Endothelial cell of umbilical vein (primary cell): Measurements from ENCODE around the gene ZDHHC14. TPM values are rescaled to one million over a fixed set of nuclear protein-coding genes. Genes with fewer than 3 reads are reported as not detected.

Source experiments
- BruUV-seq: library from RNA; stranded (reverse); fragments of 400-500 nt; replicated peaks from 2 replicates; lab custom pipeline; 2021; lab: Mats Ljungman, UMichigan
- CTCF ChIA-PET: fragments of 300-600, 350-600 bp; sonication (Branson Sonifier 250); formaldehyde crosslinking; loops from one replicate; lab custom pipeline; 2021; ENCODE audit warnings: antibody characterized with exemption, inconsistent platforms; lab: Charles Lee
- POLR2A ChIA-PET: fragments of 300-600, 350-600 bp; sonication (Branson Sonifier 250); formaldehyde crosslinking; loops from one replicate; lab custom pipeline; 2021; ENCODE audit warnings: antibody characterized with exemption, inconsistent platforms; lab: Charles Lee
- DNase-seq: peaks from one replicate; pipeline ENCODE4 v3.0.0-alpha.2; 2011; ENCODE audit warnings: low read depth, low spot score
- FAIRE-seq: peaks from 2 replicates; lab custom pipeline; 2011; peaks lifted over from hg19 to GRCh38; lab: Jason Lieb, UNC
- H2AFZ ChIP-seq: 2 replicates; pipeline ENCODE4 v1.6.0; 2012; ENCODE audit warnings: low read depth, low read length, control low read depth, inconsistent platforms
- H3K27ac ChIP-seq: 2 replicates; pipeline ENCODE4 v1.5.1; 2011; ENCODE audit warnings: low read depth, mild to moderate bottlenecking, control low read depth, low read length, moderate library complexity; ENCODE audit not compliant: insufficient read depth
- H3K27me3 ChIP-seq, 2 experiments: 2 replicates each; pipeline versions ENCODE4 v1.6.0 to v1.6.1; 2011; ENCODE audit warnings: low read length in 2 of 2, mixed read lengths in 1 of 2; ENCODE audit not compliant: control insufficient read depth in 2 of 2, insufficient read depth in 2 of 2
- H3K36me3 ChIP-seq, 2 experiments: 2 replicates in 1 of 2; 3 replicates in 1 of 2; pipeline ENCODE4 v1.5.1; 2011; ENCODE audit warnings: low read length in 2 of 2, mild to moderate bottlenecking in 1 of 2, moderate library complexity in 1 of 2; ENCODE audit not compliant: control insufficient read depth in 2 of 2, insufficient read depth in 2 of 2; ENCODE audit errors: extremely low read depth in 1 of 2
- H3K4me1 ChIP-seq: 3 replicates; pipeline ENCODE4 v1.5.1; 2011; ENCODE audit warnings: mild to moderate bottlenecking, low read length; ENCODE audit not compliant: control insufficient read depth, insufficient read depth; ENCODE audit errors: extremely low read depth
- H3K4me2 ChIP-seq: 2 replicates; pipeline ENCODE4 v1.6.1; 2011; ENCODE audit warnings: low read length, control low read depth, mixed read lengths; ENCODE audit not compliant: insufficient read depth
- H3K4me3 ChIP-seq, 3 experiments: fragments of 200-600 bp in 1 of 3; sonication (generic), shearing (Covaris generic) in 1 of 3; replicated peaks in 1 of 3; 2 replicates each; pipeline ENCODE4 v1.5.1; 2011 to 2016; ENCODE audit warnings: control low read depth in 3 of 3, low read length in 3 of 3, mild to moderate bottlenecking in 2 of 3, inconsistent platforms in 1 of 3, low read depth in 1 of 3, moderate library complexity in 1 of 3; ENCODE audit not compliant: insufficient read depth in 1 of 3
- H3K79me2 ChIP-seq: 2 replicates; pipeline ENCODE4 v1.6.0; 2012; ENCODE audit warnings: low read length, inconsistent platforms; ENCODE audit not compliant: control insufficient read depth, insufficient read depth
- H3K9ac ChIP-seq: replicated peaks from 2 replicates; pipeline ENCODE3; 2011; ENCODE audit warnings: low read length, control low read depth; ENCODE audit not compliant: insufficient read depth; ENCODE audit errors: extremely low read depth
- H3K9me1 ChIP-seq: replicated peaks from 3 replicates; pipeline ENCODE4 v1.6.0; 2011; ENCODE audit warnings: mild to moderate bottlenecking, low read length; ENCODE audit not compliant: control insufficient read depth, insufficient read depth; ENCODE audit errors: extremely low read depth
- H3K9me3 ChIP-seq: replicated peaks from 2 replicates; pipeline ENCODE4 v1.5.1; 2012; ENCODE audit warnings: low read length, inconsistent platforms; ENCODE audit not compliant: control insufficient read depth, insufficient read depth
- H4K20me1 ChIP-seq: replicated peaks from 2 replicates; pipeline ENCODE3; 2011; ENCODE audit warnings: mild to moderate bottlenecking, low read length; ENCODE audit not compliant: control insufficient read depth, insufficient read depth; ENCODE audit errors: extremely low read depth
- EZH2 ChIP-seq: IDR thresholded peaks from 2 replicates; pipeline ENCODE4 v1.6.1; 2012; ENCODE audit warnings: borderline replicate concordance, low read depth, mild to moderate bottlenecking, moderate library complexity, low read length, inconsistent platforms; ENCODE audit not compliant: severe bottlenecking
- FOS ChIP-seq: IDR thresholded peaks from 2 replicates; pipeline ENCODE4 v1.6.1; 2011; ENCODE audit warnings: mild to moderate bottlenecking, low read length, moderate library complexity, borderline replicate concordance; ENCODE audit not compliant: insufficient read depth
- GATA2 ChIP-seq: IDR thresholded peaks from 2 replicates; pipeline ENCODE4 v1.7.0; 2011; ENCODE audit warnings: low read depth, mild to moderate bottlenecking, moderate library complexity, mixed read lengths, low read length; ENCODE audit not compliant: insufficient read length, insufficient read depth
- JUN ChIP-seq: IDR thresholded peaks from 2 replicates; pipeline ENCODE4 v1.6.1; 2011; ENCODE audit warnings: borderline replicate concordance, low read depth; ENCODE audit not compliant: insufficient read length, insufficient read depth
- MYC ChIP-seq: IDR thresholded peaks from one replicate; pipeline ENCODE4 v1.6.1; 2011; ENCODE audit warnings: mild to moderate bottlenecking, low read depth, low read length
- POLR2A ChIP-seq: IDR thresholded peaks from 2 replicates; pipeline ENCODE4 v1.6.1; 2012; ENCODE audit warnings: low read depth, mild to moderate bottlenecking, control low read depth, low read length
- POLR2AphosphoS5 ChIP-seq: IDR thresholded peaks from 2 replicates; pipeline ENCODE4 v1.6.1; 2012; ENCODE audit warnings: low read depth, mild to moderate bottlenecking, control low read depth, low read length, moderate library complexity; ENCODE audit not compliant: insufficient read depth
- dilution Hi-C: fragments of 300-500 bp; cut with MboI; formaldehyde crosslinking; loops from one replicate; pipeline ENCODE4 v1.15.0; 2019; ENCODE audit warnings: low sequenced_read_pairs; ENCODE audit not compliant: extremely low pct_ligation_motif_present
- intact Hi-C: fragments of 100-400 bp; cut with micrococcal nuclease; formaldehyde crosslinking; loops from one replicate; pipeline ENCODE4 v1.10.0; 2022
- polyA plus RNA-seq, 4 experiments: library from polyadenylated mRNA; depleted of rRNA in 3 of 4; stranded (reverse) in 3 of 4; unstranded in 1 of 4; fragments of >200 nt; gene quantifications; 2 replicates each; pipeline versions ENCODE4 v1.2.1 to v1.2.3, GENCODE V29; 2011 to 2012; ENCODE audit warnings: missing spikeins in 1 of 4
- total RNA-seq: library from RNA; stranded (reverse); gene quantifications from 2 replicates; pipeline ENCODE4 v1.2.3, GENCODE V29; 2021
- TF ChIP-seq, protein P1 (sequence below): IDR thresholded peaks from 2 replicates; pipeline ENCODE4 v1.6.1; 2011; ENCODE audit not compliant: insufficient read depth, insufficient read length
- TF ChIP-seq, protein P2 (sequence below), 2 donors: IDR thresholded peaks; 1 replicate in 1 of 2; 2 replicates in 1 of 2; pipeline ENCODE4 v1.5.1; 2011; ENCODE audit warnings: low read length in 2 of 2, mild to moderate bottlenecking in 2 of 2, moderate library complexity in 2 of 2, control low read depth in 1 of 2, inconsistent platforms in 1 of 2, low read depth in 1 of 2; ENCODE audit not compliant: insufficient read depth in 1 of 2; ENCODE audit errors: extremely low read depth in 1 of 2

ZDHHC14 gene
- total and polyA plus RNA-seq, 2 donors (not counting 3 experiments of a cell fraction or from before 2014, with no cell fraction given): 23.0 to 25.6 TPM

DNA sequence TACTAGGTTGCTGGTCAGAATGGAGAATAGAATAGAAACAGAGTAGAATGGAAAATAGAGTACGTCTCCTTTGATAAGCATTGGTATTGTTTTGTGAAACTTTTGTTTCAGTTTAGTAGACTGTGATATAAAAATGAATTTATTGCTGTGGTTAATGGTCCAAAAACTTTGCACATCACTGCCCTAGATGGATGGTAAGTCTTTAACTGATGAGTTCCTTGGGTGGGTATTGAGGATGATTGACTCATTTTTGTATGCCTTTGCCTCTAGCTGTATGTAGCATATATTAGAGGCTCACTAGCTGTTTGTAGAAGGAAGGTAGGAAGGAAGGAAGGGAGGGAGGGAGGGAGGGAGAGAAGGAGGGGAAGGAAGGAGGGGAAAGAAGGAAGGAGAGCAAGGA lies 48.3 kb downstream of the ZDHHC14 start:
- ChIA-PET POLR2A (no interaction called here), CTCF (interaction anchor here (1.4 kb wide), 1 partner anchor 9 kb away, joined by 3 read pairs; no protein-coding TSS in a partner anchor)
- H3K27ac ChIP-seq: no peak overlapping the region
- H4K20me1 ChIP-seq: no peaks in the 10 kb centered on the region
- intact Hi-C loops (no loop called here), dilution Hi-C loops (no loop called here)
- no peak overlapping the region for H3K9ac ChIP-seq
- no TSS peak for BruUV-seq
- H3K4me3 ChIP-seq: no peak overlapping the region
- no peaks in the 10 kb centered on the region for H3K27me3 ChIP-seq
- H3K9me3 ChIP-seq: no peaks in the 10 kb centered on the region
- FAIRE-seq (no peak), DNase-seq (no peak)
- H3K4me1 ChIP-seq: no peaks in the 10 kb centered on the region
- no peaks in the 10 kb centered on the region for H3K9me1 ChIP-seq
- H3K79me2 ChIP-seq: no peaks in the 10 kb centered on the region
- no peak overlapping the region for H2AFZ ChIP-seq
- H3K36me3 ChIP-seq: no peaks in the 10 kb centered on the region
- no peak overlapping the region for H3K4me2 ChIP-seq
- TF ChIP-seq JUN: no peak
- TF ChIP-seq POLR2A: no peak
- TF ChIP-seq, protein P1, sequence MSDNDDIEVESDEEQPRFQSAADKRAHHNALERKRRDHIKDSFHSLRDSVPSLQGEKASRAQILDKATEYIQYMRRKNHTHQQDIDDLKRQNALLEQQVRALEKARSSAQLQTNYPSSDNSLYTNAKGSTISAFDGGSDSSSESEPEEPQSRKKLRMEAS: no peak
- TF ChIP-seq GATA2: no peak
- no peak for TF ChIP-seq FOS
- no peak for TF ChIP-seq MYC
- no peak for TF ChIP-seq EZH2
- no peak for TF ChIP-seq POLR2AphosphoS5
- TF ChIP-seq, protein P2, sequence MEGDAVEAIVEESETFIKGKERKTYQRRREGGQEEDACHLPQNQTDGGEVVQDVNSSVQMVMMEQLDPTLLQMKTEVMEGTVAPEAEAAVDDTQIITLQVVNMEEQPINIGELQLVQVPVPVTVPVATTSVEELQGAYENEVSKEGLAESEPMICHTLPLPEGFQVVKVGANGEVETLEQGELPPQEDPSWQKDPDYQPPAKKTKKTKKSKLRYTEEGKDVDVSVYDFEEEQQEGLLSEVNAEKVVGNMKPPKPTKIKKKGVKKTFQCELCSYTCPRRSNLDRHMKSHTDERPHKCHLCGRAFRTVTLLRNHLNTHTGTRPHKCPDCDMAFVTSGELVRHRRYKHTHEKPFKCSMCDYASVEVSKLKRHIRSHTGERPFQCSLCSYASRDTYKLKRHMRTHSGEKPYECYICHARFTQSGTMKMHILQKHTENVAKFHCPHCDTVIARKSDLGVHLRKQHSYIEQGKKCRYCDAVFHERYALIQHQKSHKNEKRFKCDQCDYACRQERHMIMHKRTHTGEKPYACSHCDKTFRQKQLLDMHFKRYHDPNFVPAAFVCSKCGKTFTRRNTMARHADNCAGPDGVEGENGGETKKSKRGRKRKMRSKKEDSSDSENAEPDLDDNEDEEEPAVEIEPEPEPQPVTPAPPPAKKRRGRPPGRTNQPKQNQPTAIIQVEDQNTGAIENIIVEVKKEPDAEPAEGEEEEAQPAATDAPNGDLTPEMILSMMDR (IDR thresholded peaks at IDR 0.05; ENCODE audit: extremely low read depth in 1 of 2, insufficient read depth in 1 of 2, low read depth in 1 of 2, low read length in 2 of 2): no peak
